Astrocyte of the cerebellum (primary cell): ENCODE data around the gene UGT1A3.

Experiments
- DNase-seq: peaks from one replicate; pipeline ENCODE4 v3.0.0-alpha.2; 2011; ENCODE audit warnings: low read depth
- H3K4me3 ChIP-seq: 2 replicates; pipeline ENCODE4 v1.5.1; 2011; ENCODE audit warnings: mild to moderate bottlenecking, low read depth, low read length, moderate library complexity
- CTCF ChIP-seq: IDR thresholded peaks from 2 replicates; pipeline ENCODE4 v1.5.1; 2012; ENCODE audit warnings: low read length, low read depth, moderate library complexity, mild to moderate bottlenecking; ENCODE audit errors: missing control alignments
- in situ Hi-C: cut with HindIII; loops from 2 replicates; pipeline ENCODE4 v1.10.0; 2017; ENCODE audit warnings: low sequenced_read_pairs

The UGT1A3 gene

GRCh38 chr2:233706720-233707119, 22.1 kb upstream of the UGT1A3 start:
- no peak for DNase-seq
- no peak overlapping the region for H3K4me3 ChIP-seq
- in situ Hi-C loops = no loop called here
- TF ChIP-seq CTCF = no peak

- DNase-seq = no peak
- no peak for TF ChIP-seq CTCF
- H3K4me3 ChIP-seq = no peak overlapping the region
- in situ Hi-C loops = no loop called here
Observed at GRCh38 chr2:233707940-233708644, 20.8 kb upstream of the UGT1A3 start.

- in situ Hi-C loops = no loop called here
- TF ChIP-seq CTCF = no peak
- no peak overlapping the region for H3K4me3 ChIP-seq
Observed at GRCh38 chr2:233708942-233709341, 19.9 kb upstream of the UGT1A3 start.

GRCh38 chr2:233711312-233712008, 17.4 kb upstream of the UGT1A3 start:
- no peak overlapping the region for H3K4me3 ChIP-seq
- TF ChIP-seq CTCF = peak; percentile 97
- in situ Hi-C loops = no loop called here
- peak; percentile 41 for DNase-seq

More at GRCh38 chr2:233708942-233709341, 19.9 kb upstream of the UGT1A3 start:
- DNase-seq = no peak

- TF ChIP-seq CTCF = no peak
- DNase-seq = no peak
- in situ Hi-C loops = no loop called here
- H3K4me3 ChIP-seq = no peak within 1 kb of the TSS
Observed at GRCh38 chr2:233712611-233713261, 16.1 kb upstream of the UGT1A3 start, which contains the start of gene UGT1A5. TSS of gene UGT1A5 (plus strand) at chr2:233712907. CDS start at chr2:233712992, 85 bp downstream.

- H3K4me3 ChIP-seq = no peak overlapping the region
- no peak for TF ChIP-seq CTCF
- in situ Hi-C loops = no loop called here
- DNase-seq = no peak
Observed at GRCh38 chr2:233713262-233713615, 15.6 kb upstream of the UGT1A3 start.
